Neural cell (in vitro differentiated cells): ENCODE data around the gene AHNAK. TPM values are rescaled to one million over a fixed set of nuclear protein-coding genes. Genes with fewer than 3 reads are reported as not detected.
A peak's percentile ranks its signal among the peaks of the same experiment; 100 is the strongest.

Experiments used
- H2AFZ ChIP-seq: fragments of 200-600, 300-800 bp; sonication (generic), shearing (Covaris generic); 2 replicates; pipeline ENCODE4 v1.6.0; 2014; ENCODE audit warnings: low read depth, mild to moderate bottlenecking, antibody characterized with exemption, low read length, moderate library complexity
- H3F3A ChIP-seq: fragments of 200-600 bp; shearing (Covaris generic); 2 replicates; pipeline ENCODE4 v1.6.1; 2016; ENCODE audit warnings: mild to moderate bottlenecking, moderate library complexity, mixed read lengths, antibody characterized with exemption, low read length; ENCODE audit not compliant: insufficient read depth, poor library complexity, severe bottlenecking
- H3K27ac ChIP-seq: fragments of 200-600, 300-800 bp; sonication (generic), shearing (Covaris generic); 2 replicates; pipeline ENCODE4 v1.5.1; 2014; ENCODE audit warnings: mild to moderate bottlenecking, low read length, moderate library complexity
- H3K27me3 ChIP-seq: fragments of 300-800, 200-600 bp; sonication (generic), shearing (Covaris generic); 2 replicates; pipeline ENCODE4 v1.6.0; 2014; ENCODE audit warnings: mild to moderate bottlenecking, low read depth, low read length, moderate library complexity; ENCODE audit not compliant: insufficient read depth
- H3K36me3 ChIP-seq: fragments of 300-800, 200-600 bp; sonication (generic), shearing (Covaris generic); 2 replicates; pipeline ENCODE4 v1.5.1; 2014; ENCODE audit warnings: mild to moderate bottlenecking, antibody characterized with exemption, low read length, moderate library complexity; ENCODE audit not compliant: insufficient read depth
- H3K4me2 ChIP-seq: fragments of 300-800, 200-600 bp; sonication (generic), shearing (Covaris generic); 2 replicates; pipeline ENCODE4 v1.6.0; 2014; ENCODE audit warnings: mild to moderate bottlenecking, low read length
- H3K4me3 ChIP-seq: fragments of 300-800, 200-600 bp; sonication (generic), shearing (Covaris generic); 2 replicates; pipeline ENCODE4 v1.5.1; 2014; ENCODE audit warnings: mild to moderate bottlenecking, low read length, moderate library complexity
- H3K79me2 ChIP-seq: fragments of 200-600 bp; shearing (Covaris generic); replicated peaks from 2 replicates; pipeline ENCODE4 v1.6.0; 2014; ENCODE audit warnings: mild to moderate bottlenecking, low read length, moderate library complexity; ENCODE audit not compliant: insufficient read depth
- H3K9ac ChIP-seq: fragments of 300-800, 200-600 bp; sonication (generic), shearing (Covaris generic); 2 replicates; pipeline ENCODE4 v1.6.1; 2016; ENCODE audit warnings: mild to moderate bottlenecking, low read length, mixed read lengths
- H3K9me2 ChIP-seq: fragments of 200-600 bp; shearing (Covaris generic); 2 replicates; pipeline ENCODE4 v1.6.1; 2016; ENCODE audit warnings: mild to moderate bottlenecking, low read length, mixed read lengths; ENCODE audit not compliant: insufficient read depth
- H3K9me3 ChIP-seq: fragments of 200-600, 300-800 bp; sonication (generic), shearing (Covaris generic); 2 replicates; pipeline ENCODE4 v1.6.1; 2016; ENCODE audit warnings: mild to moderate bottlenecking, mixed run types, low read length, moderate library complexity, mixed read lengths
- H4K20me1 ChIP-seq: fragments of 200-600 bp; shearing (Covaris generic); 2 replicates; pipeline ENCODE4 v1.6.1; 2016; ENCODE audit warnings: mild to moderate bottlenecking, mixed run types; ENCODE audit not compliant: insufficient read depth
- CTCF ChIP-seq: fragments of 450-650 bp; IDR thresholded peaks from 2 replicates; pipeline ENCODE4 v1.5.1; 2014; ENCODE audit warnings: antibody characterized with exemption, mild to moderate bottlenecking, moderate library complexity; ENCODE audit not compliant: poor library complexity, severe bottlenecking
- EP300 ChIP-seq: fragments of 450-650 bp; conservative IDR thresholded peaks from 2 replicates; pipeline ENCODE4 v1.6.1; 2014; ENCODE audit warnings: antibody characterized with exemption, mild to moderate bottlenecking, moderate library complexity; ENCODE audit not compliant: poor library complexity, severe bottlenecking
- EZH2 ChIP-seq: fragments of 200-600, 300-800 bp; shearing (Covaris generic), sonication (generic); IDR thresholded peaks from 2 replicates; pipeline ENCODE4 v1.6.1; 2014; ENCODE audit warnings: antibody characterized with exemption, low read length, borderline replicate concordance, mild to moderate bottlenecking; ENCODE audit not compliant: insufficient read depth, poor library complexity, severe bottlenecking
- MXI1 ChIP-seq: fragments of 450-650 bp; conservative IDR thresholded peaks from 2 replicates; pipeline ENCODE4 v1.6.1; 2014; ENCODE audit warnings: antibody characterized with exemption, mild to moderate bottlenecking; ENCODE audit not compliant: poor library complexity, severe bottlenecking
- POLR2AphosphoS5 ChIP-seq: IDR thresholded peaks from 2 replicates; pipeline ENCODE4 v1.6.1; 2012
- RAD21 ChIP-seq: fragments of 450-650 bp; conservative IDR thresholded peaks from 2 replicates; pipeline ENCODE4 v1.6.1; 2014; ENCODE audit warnings: antibody characterized with exemption, mild to moderate bottlenecking, moderate library complexity
- REST ChIP-seq: IDR thresholded peaks from 2 replicates; pipeline ENCODE4 v1.6.1; 2012; ENCODE audit warnings: borderline replicate concordance
- SMC3 ChIP-seq: fragments of 450-650 bp; conservative IDR thresholded peaks from 2 replicates; pipeline ENCODE4 v1.6.1; 2014; ENCODE audit warnings: antibody characterized with exemption, mild to moderate bottlenecking, moderate library complexity; ENCODE audit not compliant: poor library complexity
- TAF1 ChIP-seq: IDR thresholded peaks from 2 replicates; pipeline ENCODE4 v1.6.1; 2012; ENCODE audit warnings: low read depth
- polyA plus RNA-seq: library from polyadenylated mRNA; depleted of rRNA; stranded (reverse); fragments of >200 nt; gene quantifications from 2 replicates; pipeline ENCODE4 v1.2.3, GENCODE V29; 2014

The AHNAK gene
- polyA plus RNA-seq, 1 donor from 2014 or later, result 0.11 TPM

GRCh38 chr11:62542750-62543567 is 3.6 kb downstream of the AHNAK start:
- Histone ChIP-seq H3K9me3 (no peaks in the 10 kb centered on the region), H3K79me2 (no peaks in the 10 kb centered on the region), H3K9me2 (no peaks in the 10 kb centered on the region), H3F3A (no peaks in the 10 kb centered on the region), H2AFZ (no peak overlapping the region), H3K4me2 (no peak overlapping the region), H4K20me1 (no peaks in the 10 kb centered on the region), H3K9ac (no peak overlapping the region), H3K4me3 (no peak overlapping the region), H3K27ac (no peak overlapping the region), H3K36me3 (no peaks in the 10 kb centered on the region), H3K27me3 (peaks cover 56% of the 10 kb centered on the region)
- TF ChIP-seq RAD21 (peak; percentile 55), EZH2 (no peak), SMC3 (peak; percentile 57), CTCF (peak; percentile 75), REST (no peak), MXI1 (no peak)

- Histone ChIP-seq H3F3A (no peaks in the 10 kb centered on the region), H3K79me2 (no peaks in the 10 kb centered on the region), H3K4me3 (no peak overlapping the region), H3K27ac (no peak overlapping the region), H3K9ac (no peak overlapping the region), H3K36me3 (no peaks in the 10 kb centered on the region), H2AFZ (no peak overlapping the region), H4K20me1 (no peaks in the 10 kb centered on the region), H3K9me2 (no peaks in the 10 kb centered on the region), H3K9me3 (no peaks in the 10 kb centered on the region), H3K4me2 (no peak overlapping the region), H3K27me3 (peaks cover 49% of the 10 kb centered on the region)
- TF ChIP-seq TAF1 (no peak), MXI1 (no peak), EZH2 (no peak), CTCF (no peak), POLR2AphosphoS5 (no peak), RAD21 (no peak), REST (no peak), EP300 (no peak), SMC3 (no peak)
Measured at GRCh38 chr11:62542111-62542745, 4.4 kb downstream of the AHNAK start.
